Stomach (tissue), 4 donors: ENCODE results near the gene NUP35.

Experiments used
- EP300 ChIP-seq: sonication (generic); formaldehyde crosslinking; IDR thresholded peaks from one replicate; pipeline ENCODE4 v1.6.1; 2017; ENCODE audit warnings: antibody characterized with exemption
- POLR2AphosphoS5 ChIP-seq, 3 donors: sonication (generic); formaldehyde crosslinking; IDR thresholded peaks; one replicate each; pipeline ENCODE4 v1.6.1; 2016; ENCODE audit warnings: antibody characterized with exemption in 3 of 3

DNA sequence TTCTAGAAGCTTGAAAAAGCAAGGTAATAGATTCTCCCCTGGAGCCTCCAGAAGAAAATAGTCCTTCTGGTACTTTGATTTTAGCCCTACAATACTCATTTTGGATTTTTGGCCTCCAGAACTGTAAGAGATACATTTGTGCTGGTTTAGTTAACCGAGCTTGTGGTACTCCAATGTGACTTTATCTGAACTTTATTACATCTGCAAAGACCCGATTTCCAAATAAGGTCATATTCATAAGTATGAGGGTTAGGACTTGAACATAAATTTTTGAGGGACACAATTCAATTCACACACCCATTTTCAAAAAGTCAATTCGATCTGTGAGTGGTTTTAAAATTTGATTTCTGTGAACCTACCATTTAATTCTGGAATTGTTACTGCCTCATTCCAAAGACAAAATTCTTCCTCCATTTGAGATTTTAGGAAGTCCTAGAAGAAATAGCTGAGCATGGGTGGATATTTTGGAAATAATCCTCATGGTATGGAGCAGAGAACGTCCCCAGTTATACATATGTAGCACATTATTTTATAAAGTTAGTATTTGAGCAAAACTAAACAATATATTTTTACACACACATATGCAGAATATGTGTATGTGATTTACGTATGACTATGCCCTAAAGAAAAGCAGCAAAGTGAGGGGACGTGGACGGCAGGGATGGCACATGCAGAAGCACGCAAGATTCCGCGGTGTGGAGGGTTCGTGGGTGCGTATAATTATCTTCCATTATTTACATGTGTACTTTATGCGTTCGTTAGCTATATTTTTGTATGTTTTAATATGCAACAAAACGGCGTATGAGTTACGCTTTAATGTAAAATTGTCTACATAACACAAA is 905 bp upstream of the NUP35 start:
- TF ChIP-seq POLR2AphosphoS5 (IDR thresholded peaks at IDR 0.05), result no peak
- TF ChIP-seq EP300, result no peak
